NCI-H526 (cell line): ENCODE measurements around the gene TRAPPC6A.
"Not testable (repeated sequence)": the region's sequence is repeated elsewhere in the genome, so short reads cannot be mapped to it uniquely, and the experiment has no call there.

ENCODE experiments used
- DNase-seq, 2 experiments: peaks; one replicate each; lab custom pipeline; 2025; lab: John Stamatoyannopoulos, UW

The TRAPPC6A gene

DNA sequence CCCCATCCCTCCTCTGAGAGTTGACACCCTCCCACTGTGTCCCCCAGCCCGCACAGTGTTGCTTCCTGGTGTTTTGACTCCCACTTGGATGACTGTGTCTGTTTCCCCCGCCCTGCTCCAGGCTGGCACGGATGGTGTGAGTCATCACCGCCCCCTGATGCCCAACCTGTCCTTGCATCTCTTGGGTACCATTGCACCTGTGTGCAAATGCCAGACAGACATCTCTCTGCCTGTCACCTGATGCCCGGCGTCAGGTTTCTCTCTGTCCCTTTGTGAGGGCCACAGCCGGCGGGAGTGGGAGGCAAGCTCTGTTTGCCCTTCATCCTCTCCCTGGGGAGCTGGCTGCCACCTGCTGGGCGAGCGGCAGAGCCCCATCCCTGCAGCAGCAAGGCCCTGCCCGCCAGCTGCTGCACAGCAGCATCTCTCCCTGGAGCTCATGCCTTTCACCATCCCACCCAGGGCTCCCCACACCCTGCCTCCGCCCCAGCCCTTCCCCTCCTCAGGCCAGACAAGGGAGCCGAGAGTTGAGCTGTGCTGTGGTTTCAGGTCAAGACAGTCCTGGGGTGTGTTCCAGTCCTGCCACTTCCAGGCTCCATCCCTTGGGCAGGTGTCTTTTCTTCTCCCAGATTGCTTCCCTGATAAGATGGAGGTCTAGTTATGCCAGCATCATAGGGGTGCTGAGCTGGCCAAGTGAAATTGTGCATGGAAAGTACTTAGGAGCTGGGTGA lies 47.0 kb downstream of the TRAPPC6A start:
- peak; percentile 92 to 95 for DNase-seq

DNA sequence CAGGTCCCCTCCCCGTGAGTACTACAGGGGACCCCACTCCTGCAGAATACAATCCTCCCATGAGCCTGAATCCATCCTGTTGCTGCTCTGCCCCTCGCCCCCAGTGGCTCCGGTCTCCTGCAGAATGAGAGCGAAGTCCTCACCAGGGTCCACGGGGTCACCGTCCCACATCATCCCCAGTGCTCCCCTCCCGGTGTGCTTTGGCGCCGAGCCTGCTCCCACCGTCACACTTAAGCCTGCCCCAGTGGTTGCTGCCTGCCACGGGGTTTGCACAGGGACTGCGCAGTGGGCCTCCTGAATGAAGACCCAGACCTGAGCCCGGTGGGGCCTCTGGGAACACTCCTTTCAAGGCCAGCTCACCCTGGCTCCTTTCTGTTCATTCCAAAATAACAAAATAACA lies 47.8 kb downstream of the TRAPPC6A start:
- no peak for DNase-seq

DNA sequence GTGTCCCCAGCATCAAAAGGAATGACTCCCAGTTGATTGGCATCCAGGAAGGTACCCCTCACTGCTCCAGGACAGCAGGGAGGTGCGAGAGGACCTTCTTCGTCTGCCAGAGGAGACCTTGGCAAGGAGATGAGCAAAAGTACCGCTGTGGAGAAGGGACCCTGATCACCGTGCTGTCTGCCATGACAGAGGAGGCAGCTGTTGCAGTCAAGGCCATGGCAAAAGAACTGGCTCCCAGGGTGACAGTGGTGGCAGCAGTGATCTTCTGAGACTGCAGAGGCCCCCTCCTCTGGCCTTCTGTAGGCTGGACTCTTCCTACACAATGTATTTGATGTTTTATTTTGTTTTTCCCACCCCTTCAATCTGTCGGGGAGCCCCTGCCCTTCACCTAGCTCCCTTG lies 49.2 kb downstream of the TRAPPC6A start:
- DNase-seq, result no peak

DNA sequence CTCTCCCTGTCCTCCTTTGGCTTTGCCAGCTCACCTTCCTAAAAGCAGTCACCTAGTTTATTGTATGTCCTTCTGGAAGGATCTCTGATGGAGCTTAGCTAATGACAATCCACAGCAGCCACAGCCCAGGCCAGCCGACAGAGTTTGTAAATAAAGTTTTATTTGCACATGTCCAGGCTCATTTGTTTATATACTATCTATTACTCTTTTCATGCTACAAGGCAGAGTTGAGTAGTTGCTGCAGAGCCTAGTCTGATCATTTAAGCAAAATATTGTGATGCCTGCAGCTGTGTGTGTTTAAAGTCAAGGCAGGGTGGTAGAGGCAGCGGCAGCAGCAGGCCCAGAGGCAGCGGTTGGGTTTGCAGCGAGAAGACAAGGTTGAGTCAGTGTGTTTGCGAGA lies 49.9 kb downstream of the TRAPPC6A start:
- peak in 1 of 2 experiments; percentile 24 for DNase-seq

DNA sequence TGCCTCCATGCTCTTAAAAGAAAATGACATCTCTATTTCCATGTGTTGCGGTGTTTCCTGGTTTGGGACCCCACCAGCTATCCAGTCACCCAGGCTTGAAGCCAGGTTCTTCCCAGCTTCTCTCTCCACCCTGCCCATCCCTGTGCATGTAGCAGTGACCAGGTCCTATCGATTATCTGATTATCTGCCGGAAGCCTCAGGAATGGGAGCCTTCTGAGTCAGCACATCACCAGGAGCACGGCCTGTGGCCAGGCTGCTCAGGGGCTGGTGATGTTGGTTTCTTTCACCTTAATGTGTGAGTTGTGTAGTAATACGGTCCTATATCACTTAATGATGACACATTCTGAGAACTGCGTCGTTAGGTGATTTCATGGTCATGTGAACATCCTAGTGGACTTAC lies 51.4 kb downstream of the TRAPPC6A start:
- no peak for DNase-seq

DNA sequence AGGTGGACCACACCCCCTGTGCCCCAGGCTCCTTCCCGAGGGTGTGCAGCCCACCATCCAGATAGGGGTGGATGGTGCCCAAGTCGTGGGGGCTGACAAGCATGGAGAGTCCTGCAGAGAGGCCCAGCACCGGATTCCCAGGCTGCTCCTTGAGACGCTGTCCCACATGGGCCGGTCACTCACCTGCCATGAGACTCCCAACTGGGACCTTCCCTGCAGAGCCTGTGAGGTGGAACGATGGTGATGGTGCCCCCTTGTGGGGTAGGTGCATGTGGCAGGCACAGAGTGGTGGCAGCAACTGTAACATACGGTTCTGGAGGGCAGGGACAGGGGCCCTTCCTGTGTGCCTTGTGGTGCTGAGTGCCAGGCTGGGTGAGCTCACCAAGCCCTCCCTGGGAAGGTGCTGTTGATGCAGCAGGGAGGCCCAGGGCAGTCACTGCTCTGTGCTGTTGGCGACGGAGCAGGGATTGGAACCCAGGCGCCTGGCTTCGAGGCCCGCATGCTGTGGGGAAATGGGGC lies 52.0 kb downstream of the TRAPPC6A start:
- peak; percentile 54 to 75 for DNase-seq

DNA sequence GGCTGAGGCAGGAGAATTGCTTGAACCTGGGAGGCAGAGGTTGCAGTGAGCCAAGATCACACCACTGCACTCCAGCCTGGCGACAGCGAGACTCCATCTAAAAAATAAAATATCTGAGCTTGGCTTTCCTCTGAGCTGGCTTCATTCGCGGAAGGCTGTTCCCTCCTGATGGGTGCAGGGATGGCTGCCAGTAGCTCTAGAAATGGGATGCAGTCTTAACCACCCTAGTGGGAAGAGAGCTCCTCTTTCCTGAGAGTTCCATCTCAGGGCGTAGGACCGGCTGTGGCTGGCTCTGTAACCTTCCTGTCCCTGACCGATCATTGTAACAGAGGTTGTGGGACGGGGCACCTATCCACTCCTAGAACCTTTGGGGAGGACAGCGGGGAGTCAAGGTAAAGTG lies 52.7 kb downstream of the TRAPPC6A start:
- DNase-seq, result no peak

DNA sequence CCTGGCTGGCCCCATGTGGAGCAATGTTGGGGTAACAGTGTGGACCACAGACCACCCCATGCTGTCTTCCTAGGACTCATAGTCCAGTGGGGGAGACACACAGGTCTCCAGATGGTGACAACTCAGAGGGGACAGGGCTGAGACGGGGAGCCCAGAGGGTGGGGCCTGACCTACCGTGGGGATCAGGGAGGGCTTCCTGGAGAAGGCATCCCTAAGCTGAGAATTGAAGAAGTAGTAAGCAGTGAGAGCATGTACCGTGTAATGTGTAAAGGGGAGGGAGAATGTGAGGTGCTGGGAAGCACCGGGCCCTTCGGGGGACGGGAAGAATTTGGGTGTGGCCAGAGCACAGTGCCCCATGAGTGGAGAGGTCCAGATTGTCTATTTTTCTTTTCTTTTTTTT lies 54.0 kb downstream of the TRAPPC6A start:
- DNase-seq, result no peak

DNA sequence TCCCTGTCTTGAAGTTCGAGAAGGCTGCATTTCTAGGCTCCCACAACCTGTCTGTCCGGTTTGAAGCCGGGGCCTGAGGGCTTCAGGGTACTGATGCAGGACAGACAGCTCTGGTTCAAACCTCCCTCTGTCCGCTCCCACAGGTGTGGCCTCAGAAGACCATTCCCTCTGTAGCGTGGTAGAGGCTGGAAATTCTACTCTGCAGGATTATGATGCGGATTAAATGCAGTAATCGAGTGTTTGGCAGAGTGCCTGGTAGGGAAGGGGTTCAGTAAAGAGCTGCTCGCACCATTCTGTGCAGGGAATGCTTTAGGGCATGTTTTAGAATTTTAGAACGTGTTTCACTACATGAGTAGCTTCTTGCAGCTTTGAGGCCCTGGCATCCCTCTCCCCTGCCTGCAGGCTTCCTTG lies 54.6 kb downstream of the TRAPPC6A start:
- peak in 1 of 2 experiments; percentile 49 for DNase-seq

DNA sequence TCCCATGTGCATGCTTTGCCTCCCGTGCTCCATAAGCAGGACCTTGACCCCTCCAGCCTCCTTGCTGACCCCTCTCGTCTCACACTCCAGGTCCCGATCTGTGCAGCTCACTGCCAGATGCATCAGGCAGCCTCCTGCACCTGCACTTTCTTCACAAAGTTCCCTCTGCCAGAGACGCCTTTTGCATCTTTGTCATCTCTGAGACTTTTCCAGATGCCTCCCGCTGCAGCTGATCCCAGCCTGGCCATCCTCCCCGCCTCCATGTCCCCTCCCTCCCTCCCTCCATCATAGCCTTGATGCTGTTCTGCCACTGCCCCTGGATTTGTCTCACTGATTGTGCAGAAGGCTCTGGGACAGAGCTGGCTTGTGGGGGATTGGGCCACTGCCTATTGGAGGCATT lies 55.2 kb downstream of the TRAPPC6A start:
- DNase-seq, result no peak

DNA sequence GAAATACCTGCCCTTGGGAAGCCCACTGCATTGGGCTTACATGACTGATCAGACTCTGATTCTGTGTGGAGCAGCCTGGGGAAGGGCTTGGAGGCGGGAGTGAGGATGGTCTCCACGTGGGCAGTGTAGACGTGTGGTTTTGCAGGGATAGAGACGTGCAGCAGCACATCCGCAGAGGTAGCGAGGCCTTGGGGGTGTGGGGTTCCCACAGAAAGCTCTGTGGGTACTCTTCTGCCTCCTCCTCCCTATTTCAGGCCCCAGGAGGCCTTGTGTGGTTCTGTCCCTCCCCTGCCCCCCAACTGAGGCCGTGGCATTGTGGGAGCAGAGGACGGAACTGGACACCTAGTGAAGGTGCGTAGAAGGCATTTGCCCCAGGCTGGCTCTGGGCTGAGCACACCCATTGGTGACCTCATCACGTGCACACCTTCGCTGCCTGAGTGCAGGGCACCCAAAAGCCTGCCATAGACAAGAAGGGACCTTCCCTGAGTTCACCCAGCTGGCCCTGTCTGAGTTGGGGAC lies 56.2 kb downstream of the TRAPPC6A start:
- DNase-seq, result no peak

DNA sequence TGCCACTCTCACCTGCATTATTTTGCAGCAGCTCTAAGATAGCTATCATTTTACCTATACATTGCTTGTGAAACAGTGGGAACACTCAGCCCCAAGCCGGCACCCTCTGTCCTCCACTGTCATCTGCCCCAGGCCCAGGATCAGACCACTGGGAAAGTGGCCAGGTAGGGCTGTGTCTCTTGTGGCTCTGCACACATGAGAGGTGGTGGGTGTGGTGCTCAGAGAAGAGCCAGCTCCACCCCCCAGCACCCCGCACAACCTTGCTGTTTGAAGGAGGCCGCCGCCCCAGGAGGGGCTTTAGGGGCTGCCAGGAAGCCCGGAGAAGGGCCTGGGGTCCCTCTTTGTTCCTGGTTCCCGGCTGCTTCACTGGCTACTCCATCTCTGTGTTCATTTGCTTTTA lies 58.5 kb downstream of the TRAPPC6A start:
- no peak for DNase-seq

DNA sequence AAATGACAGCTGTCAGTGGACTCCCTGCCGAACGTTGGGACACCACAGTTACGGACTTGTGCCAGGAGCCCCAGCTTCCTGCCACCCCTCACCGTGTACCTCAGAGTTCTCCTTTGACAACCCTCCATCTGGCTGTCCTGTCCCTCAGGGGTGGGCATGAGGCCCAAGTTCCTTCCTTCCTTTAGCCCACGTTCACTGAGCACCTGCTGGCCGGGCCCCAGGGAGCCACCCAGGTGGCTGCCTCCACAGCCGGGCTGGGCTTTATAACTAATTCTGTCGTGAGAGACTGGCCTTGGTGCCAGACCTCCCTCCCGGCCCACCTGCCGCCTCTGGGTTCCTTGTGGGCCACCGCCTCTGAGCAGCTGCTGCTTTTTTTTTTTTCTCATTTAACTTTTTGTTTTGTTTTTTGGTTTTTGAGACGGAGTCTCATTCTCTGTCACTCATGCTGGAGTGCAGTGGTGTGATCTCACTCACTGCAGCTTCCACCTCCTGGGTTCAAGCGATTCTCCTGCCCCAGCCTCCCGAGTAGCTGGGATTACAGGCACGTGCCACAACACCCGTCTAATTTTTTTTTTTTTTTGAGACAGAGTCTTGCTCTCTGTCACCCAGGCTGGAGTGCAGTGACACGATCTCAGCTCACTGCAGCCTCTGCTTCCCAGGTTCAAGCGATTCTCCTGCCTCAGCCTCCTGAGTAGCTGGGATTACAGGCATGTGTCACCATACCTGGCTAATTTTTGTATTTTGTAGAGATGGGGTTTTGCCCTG lies 59.3 kb downstream of the TRAPPC6A start:
- not testable (repeated sequence) for DNase-seq

DNA sequence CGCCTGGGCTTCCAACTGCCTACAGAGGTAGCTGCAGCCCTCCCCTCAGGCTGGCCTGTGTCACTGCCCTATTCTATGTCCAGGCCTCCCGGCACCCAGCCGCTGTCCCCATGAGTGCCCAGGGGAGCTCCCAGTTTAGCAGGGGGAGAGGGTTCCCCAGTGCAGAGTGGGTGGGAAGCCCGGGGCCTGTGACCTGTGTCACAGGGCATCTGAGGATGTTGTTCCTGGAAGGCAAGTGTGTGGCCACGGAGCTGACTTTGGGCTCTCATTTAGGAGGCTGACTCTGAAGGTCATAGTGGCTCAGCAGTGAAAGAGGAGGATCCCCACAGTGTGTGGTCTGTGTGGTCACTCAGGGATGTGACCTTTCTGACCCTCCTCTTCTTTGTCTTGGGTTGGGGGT lies 59.9 kb downstream of the TRAPPC6A start:
- DNase-seq, result no peak

DNA sequence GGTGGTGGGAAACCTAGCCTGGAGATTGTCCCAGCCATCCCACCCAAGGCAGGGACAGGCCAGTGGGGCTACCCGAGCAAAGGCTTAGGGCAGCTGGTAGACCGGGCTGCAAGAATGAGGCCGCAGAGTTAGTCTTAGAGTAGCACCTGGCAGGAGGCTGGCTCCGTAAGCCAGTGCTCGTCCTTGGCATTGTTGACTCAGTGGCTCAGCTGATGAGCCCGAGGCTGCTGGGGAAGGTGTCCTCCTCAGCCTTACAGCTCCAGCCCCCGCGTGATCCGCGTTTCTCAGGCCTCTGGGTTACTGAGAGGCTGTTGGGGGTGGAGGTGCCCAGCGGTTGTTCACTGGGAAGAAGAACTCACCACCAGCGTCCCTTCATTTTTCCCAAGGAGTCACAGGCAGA lies 60.4 kb downstream of the TRAPPC6A start:
- peak in 1 of 2 experiments; percentile 41 for DNase-seq

DNA sequence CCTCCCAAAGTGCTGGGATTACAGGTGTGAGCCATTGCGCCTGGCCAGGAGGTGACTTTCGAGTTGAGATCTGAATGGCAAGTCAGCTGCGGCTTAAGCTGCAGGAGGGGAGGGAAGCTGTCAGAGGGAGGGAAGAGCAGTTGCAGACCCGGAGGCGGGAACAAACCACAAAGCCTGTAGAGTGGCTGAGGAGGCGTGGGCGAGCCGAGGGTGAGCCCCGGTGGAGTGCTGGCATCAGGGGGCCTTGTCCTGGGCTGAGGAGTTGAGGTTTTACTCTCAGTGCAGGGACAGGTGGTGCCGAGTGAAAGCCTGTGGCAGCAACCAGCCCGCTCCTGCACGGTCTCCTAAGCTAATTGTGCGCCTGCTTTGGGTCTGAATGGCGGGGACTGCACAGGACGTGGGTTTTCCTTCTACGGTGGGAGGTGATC lies 60.9 kb downstream of the TRAPPC6A start:
- DNase-seq, result peak; percentile 20 to 52

DNA sequence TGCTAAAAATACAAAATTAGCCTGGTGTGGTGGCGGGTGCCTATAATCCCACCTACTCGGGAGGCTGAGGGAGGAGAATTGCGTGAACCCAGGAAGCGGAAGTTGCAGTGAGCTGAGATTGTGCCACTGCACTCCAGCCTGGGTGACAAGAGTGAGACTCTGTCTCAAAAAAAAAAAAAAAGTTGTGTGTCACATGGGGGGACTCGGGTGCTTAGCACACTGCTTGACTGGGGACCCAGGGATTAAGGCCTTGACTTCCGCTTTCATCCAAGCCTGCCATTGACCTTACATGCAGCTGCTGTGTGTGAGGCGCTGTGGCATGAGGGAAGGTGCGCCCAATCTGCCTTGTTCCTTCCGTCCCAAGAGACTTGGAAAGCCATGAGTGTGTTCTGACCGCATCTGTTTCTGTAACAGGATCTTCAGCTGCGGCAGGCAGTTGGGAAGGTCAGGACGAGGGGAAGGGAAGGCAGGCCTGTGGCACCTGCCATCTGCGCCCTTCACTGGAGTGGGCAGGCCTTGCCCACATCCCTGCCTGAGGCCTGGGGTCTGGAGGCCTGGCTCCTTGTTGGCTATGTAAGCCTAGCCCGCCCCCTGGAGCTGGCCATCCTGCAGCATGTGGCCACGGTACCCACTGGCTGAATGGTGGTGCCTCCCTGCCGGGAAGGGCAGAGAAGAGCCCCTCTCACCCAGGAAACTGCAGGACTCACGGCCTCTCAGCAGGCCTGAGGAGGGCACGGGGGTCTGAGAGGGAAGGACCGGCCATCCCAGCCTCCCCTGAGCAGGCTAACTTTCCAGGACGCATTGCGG lies 62.0 kb downstream of the TRAPPC6A start:
- peak; percentile 70 to 81 for DNase-seq

DNA sequence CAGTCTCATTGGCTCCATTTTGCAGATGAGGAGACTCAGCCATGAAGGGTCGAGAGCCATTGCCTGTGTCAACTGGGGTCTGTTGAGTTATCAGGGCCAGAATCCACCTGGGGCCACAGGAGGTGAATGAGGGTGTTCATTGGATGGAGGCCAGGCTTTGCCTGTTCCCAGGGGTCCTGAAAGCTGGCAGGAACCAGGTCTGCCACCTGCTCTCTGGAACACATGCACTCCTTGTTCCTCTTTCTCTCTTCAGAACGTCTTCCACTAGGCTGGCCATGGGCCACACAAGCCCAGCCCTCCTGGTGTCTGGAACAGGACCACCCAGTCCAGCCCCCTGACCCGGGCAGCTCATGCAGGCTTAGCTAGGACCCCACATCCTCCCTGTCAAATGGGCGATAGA lies 63.9 kb downstream of the TRAPPC6A start:
- no peak for DNase-seq

DNA sequence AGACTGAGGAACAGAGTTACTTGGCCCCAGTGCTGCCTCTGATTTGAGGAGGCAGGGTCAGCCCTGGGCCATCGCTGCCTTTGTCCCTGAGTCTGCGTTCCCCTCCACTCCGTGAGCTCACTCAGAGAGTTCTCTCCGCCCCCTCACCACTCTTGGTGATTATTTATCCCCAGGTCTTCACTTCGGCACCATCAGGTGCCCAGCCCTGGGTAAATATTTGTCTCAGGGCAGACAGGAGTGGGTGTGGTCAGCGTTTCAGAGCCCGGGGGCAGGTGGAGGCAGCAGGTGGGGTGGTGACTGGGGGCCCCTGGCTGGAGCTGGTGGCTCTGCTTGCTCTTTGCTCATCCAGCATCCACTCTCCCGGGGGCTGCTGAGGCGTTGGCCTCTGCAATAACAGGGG lies 64.4 kb downstream of the TRAPPC6A start:
- DNase-seq, result peak; percentile 76 to 90
